Fibroblast of skin of left biceps (primary cell): Measurements from ENCODE around the gene SSMEM1.
"Not testable (repeated sequence)": the region's sequence is repeated elsewhere in the genome, so short reads cannot be mapped to it uniquely, and the experiment has no call there.

Experiments
- DNase-seq, 2 experiments: peaks; one replicate each; pipeline ENCODE4 v3.0.0-alpha.2; 2013; ENCODE audit warnings: low read depth in 2 of 2

Gene SSMEM1

DNA sequence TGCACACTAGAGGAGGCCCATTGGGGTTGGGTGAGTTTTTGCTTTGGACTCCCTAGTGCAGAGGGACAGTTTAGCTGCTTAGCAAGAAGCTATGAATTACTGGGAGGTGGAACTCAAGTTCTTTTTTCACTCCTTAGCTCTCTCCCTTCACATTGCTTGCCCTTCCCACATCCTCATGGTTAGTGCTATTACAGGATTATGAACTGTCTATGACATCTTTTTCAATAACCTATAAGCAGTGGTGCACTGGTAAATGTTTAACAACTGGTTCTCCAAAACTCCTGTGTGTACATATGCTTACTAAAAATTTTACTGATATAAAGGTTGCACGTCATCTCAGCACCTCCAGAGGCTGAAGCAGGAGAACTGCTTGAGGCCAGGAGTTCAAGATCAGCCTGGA is 6.2 kb downstream of the SSMEM1 start:
- DNase-seq: no peak

DNA sequence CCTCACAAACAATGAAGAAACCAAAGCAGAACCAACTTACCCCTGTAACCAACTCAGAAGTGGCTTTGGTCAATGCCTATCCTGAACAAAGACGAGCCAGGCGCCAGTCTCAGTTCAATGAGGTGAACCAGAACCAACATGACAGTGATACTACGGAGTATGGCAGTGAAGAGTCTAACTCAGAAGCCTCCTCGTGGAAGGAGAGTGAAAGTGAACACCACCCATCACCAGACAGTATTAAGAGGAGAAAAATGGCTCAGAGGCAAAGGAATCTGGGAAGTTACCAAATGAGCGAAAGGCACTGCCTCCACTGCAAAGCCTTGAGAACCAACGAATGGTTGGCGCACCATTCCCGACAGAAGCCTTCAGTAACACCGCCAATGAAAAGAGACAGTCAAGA is 8.4 kb downstream of the SSMEM1 start:
- DNase-seq: no peak

GRCh38 chr7:130216750-130217149 is 9.1 kb downstream of the SSMEM1 start:
- DNase-seq: no peak

GRCh38 chr7:130218806-130219620 is 11.4 kb downstream of the SSMEM1 start:
- DNase-seq: no peak

DNA sequence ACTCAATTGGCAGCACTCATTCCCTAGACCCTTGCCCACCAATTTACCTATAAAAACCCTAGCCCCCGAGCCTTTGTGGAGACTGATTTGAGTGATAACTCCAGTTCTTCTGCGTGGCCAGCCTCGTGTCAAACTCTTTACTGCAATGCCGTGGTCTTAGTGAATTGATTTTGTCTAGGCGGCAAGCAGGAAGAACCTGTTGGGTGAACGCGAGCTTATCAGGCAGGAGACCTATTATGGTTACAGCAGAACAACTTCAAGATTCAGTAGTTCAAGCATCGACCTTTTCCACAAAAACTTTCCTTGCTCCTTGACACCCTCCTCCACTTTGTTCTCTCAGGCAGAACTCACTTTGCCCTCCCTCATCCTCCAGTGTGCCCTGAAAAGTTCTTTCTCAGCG is 12.2 kb downstream of the SSMEM1 start:
- DNase-seq: no peak

DNA sequence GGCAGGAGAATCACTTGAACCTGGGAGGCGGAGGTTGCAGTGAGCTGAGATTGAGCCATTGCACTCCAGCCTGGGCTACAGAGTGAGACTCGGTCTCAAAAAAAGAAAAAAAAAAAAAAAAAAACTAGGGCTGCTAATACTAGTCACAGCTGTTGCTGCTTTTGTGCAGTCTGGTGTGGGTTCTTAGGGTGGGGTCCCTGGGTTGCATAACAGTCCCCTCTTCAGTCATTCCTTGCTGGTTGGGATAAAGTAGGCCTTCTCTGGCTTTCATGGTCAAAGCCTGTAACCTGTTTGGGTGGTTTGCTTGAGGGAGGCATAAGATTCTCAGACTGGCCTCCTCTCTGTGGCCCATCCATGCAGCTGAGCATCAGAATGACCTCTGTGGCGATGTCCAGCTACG is 14.1 kb downstream of the SSMEM1 start:
- no peak for DNase-seq

GRCh38 chr7:130223646-130224045 is 16.0 kb downstream of the SSMEM1 start:
- no peak for DNase-seq

GRCh38 chr7:130224210-130224609 is 16.6 kb downstream of the SSMEM1 start:
- DNase-seq: no peak

- DNase-seq: not testable (repeated sequence)
Measured at GRCh38 chr7:130224923-130225322, 17.3 kb downstream of the SSMEM1 start.

DNA sequence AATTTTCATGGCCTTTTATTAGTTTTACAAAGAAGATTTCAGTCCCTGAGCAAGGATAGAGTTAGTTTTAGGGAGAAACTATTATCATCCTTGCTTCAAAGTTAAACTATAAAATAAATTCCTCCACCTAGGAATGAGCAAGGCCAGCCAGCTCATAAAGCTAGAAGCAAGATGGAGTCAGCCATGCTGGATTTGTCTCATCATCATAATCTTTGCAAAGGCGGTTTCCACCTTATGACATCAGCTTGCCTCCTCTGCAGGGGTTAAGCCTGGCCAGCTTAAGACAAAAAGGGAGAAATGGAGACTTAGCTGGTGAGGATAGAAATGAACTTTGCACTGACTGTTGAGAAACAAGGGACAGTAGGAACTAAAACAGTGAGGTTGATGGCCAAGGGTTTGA is 18.7 kb downstream of the SSMEM1 start:
- no peak for DNase-seq

GRCh38 chr7:130227883-130228575 is 20.4 kb downstream of the SSMEM1 start:
- no peak for DNase-seq

GRCh38 chr7:130228840-130229502 is 21.3 kb downstream of the SSMEM1 start:
- DNase-seq: no peak

GRCh38 chr7:130229981-130230380 is 22.3 kb downstream of the SSMEM1 start:
- DNase-seq: not testable (repeated sequence)

DNA sequence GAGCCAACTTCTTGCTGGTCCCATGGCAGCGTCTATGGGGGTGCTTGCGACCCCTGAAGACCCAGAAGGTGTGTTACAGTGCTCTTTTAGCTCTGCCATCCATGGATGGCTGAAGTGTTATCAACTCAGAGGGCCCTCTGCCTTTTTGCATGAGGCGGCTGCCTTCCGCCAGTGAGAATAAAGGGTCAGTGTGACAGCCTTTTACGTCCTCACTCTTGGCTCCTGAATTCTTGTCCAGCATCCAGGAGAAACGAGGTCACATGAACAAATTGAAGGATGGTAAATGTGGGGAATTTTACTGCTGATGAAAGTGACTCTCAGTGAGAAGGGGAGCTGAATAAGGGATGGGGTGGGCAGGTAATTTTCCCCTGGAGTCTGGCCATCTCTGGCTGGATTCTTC is 24.1 kb downstream of the SSMEM1 start:
- no peak for DNase-seq

GRCh38 chr7:130232209-130232608 is 24.5 kb downstream of the SSMEM1 start:
- no peak for DNase-seq

- no peak for DNase-seq
Measured at GRCh38 chr7:130234078-130234477, 26.4 kb downstream of the SSMEM1 start.

- DNase-seq: not testable (repeated sequence)
Measured at GRCh38 chr7:130236361-130236760, 28.7 kb downstream of the SSMEM1 start.

DNA sequence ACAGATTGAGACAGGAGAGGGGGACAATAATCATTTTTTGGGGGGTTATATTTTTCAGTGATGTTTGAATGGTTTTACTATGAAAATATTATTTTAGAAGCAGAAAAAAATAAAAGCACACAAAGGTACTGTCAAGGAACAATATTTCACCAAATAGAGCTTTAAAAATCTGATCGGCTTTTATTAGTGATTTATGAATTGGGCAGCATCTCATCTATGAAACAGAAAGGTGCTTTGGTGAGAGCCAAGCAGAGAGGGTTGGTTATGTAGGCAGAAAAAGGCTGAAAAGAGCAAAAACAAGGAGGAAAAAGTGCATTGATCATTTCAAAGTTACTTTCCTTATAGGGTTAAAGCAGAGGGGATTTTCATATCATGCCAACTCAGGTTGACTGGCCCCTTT is 32.6 kb downstream of the SSMEM1 start:
- DNase-seq: no peak

DNA sequence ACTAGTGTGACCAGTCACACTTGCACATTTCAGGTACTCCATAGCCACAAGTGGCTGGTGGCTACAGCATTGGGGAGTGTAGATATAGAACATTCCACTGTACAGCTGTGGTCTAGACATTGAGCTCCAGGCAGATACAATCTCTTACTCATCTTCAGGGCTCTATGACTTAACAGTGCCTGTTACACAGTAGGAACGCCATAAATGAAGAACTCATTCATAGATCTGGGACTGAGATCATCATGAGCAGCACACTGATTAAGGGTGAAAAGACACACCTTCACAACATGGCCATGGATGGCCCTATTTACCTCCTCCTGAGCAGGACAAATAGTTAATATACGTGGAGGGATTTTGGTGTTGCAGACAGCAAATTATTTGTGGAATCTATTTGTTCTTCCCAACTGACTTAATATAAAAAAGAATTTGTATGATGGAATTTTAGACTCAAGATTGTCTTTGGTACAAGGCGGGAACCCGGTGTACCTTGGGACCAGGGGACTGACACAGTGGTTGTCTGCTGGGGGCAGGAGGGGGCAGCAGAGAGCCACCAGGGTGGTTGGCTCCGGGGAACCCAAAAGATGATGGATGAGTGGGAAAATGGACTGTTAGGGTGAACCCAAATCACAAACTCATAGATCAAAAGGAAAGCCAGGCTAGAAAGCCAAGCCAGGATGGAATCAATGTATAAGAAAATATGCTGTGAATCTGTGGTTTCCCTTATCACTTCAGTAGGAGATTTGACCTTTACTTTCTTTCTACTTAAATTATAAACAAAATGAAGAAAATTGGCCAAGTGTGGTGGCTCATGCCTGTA is 34.7 kb downstream of the SSMEM1 start:
- no peak for DNase-seq

DNA sequence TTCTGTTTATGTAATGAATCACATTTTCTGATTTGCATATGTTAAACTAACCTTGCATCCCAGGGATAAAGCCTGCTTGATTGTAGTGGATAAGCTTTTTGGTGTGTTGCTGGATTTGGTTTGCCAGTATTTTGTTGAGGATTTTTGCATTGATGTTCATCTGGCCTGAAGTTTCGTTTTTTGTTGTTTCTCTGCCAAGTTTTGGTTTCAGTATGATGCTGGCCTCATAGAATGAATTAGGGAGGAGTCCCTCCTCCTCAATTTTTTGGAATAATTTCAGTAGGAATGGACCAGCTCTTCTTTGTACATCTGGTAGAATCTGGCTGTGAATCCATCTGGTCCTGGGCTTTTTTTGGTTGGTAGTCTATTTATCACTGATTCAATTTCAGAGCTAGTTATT is 35.8 kb downstream of the SSMEM1 start:
- peak in 1 of 2 experiments; percentile 22 for DNase-seq

GRCh38 chr7:130246491-130246890 is 38.8 kb downstream of the SSMEM1 start:
- not testable (repeated sequence) for DNase-seq

DNA sequence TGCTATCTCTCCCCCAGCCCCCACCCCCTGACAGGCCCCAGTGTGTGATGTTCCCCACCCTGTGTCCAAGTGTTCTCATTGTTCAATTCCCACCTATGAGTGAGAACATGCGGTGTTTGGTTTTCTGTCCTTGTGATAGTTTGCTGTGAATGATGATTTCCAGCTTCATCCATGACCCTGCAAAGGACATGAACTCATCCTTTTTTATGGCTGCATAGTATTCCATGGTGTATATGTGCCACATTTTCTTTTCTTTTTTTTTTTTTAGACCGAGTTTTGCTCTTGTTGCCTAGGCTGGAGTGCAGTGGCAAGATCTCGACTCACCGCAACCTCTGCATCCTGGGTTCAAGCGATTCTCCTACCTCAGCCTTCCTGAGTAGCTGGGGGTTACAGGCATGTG is 41.2 kb downstream of the SSMEM1 start:
- not testable (repeated sequence) for DNase-seq
